Measurements from ENCODE around the gene ETV6.

Gene ETV6

GRCh38 chr12:11820476-11820875 lies 171.0 kb downstream of the ETV6 start:
- Histone ChIP-seq H3K9me3 (ENCODE audit: control insufficient read depth, insufficient read depth, low read depth, low read length) (no peaks in the 10 kb centered on the region), H3K4me3 (ENCODE audit: low read depth, low read length) (no peak overlapping the region), H3K4me1 (ENCODE audit: control insufficient read depth, insufficient read depth, low read length) (peaks cover 35% of the 10 kb centered on the region), H3K9ac (ENCODE audit: low read length) (no peak overlapping the region), H3K27me3 (ENCODE audit: control insufficient read depth, insufficient read depth, low read length) (no peaks in the 10 kb centered on the region), H3K27ac (ENCODE audit: low read depth, low read length) (no peak overlapping the region), H3K36me3 (ENCODE audit: control insufficient read depth, insufficient read depth, low read length) (no peaks in the 10 kb centered on the region)

- Histone ChIP-seq H3K9ac (ENCODE audit: low read length) (no peak overlapping the region), H3K4me1 (ENCODE audit: control insufficient read depth, insufficient read depth, low read length) (peaks cover 41% of the 10 kb centered on the region), H3K36me3 (ENCODE audit: control insufficient read depth, insufficient read depth, low read length) (no peaks in the 10 kb centered on the region), H3K9me3 (ENCODE audit: control insufficient read depth, insufficient read depth, low read depth, low read length) (no peaks in the 10 kb centered on the region), H3K27ac (ENCODE audit: low read depth, low read length) (no peak overlapping the region), H3K27me3 (ENCODE audit: control insufficient read depth, insufficient read depth, low read length) (no peaks in the 10 kb centered on the region), H3K4me3 (ENCODE audit: low read depth, low read length) (no peak overlapping the region)
Measured at GRCh38 chr12:11821386-11822080, 172.1 kb downstream of the ETV6 start.

GRCh38 chr12:11822081-11822834 lies 172.8 kb downstream of the ETV6 start:
- Histone ChIP-seq H3K27me3 (ENCODE audit: control insufficient read depth, insufficient read depth, low read length) (no peaks in the 10 kb centered on the region), H3K9ac (ENCODE audit: low read length) (no peak overlapping the region), H3K9me3 (ENCODE audit: control insufficient read depth, insufficient read depth, low read depth, low read length) (no peaks in the 10 kb centered on the region), H3K4me1 (ENCODE audit: control insufficient read depth, insufficient read depth, low read length) (peaks cover 49% of the 10 kb centered on the region), H3K4me3 (ENCODE audit: low read depth, low read length) (no peak overlapping the region), H3K27ac (ENCODE audit: low read depth, low read length) (no peak overlapping the region), H3K36me3 (ENCODE audit: control insufficient read depth, insufficient read depth, low read length) (no peaks in the 10 kb centered on the region)

GRCh38 chr12:11823043-11823442 lies 173.6 kb downstream of the ETV6 start:
- Histone ChIP-seq H3K27me3 (ENCODE audit: control insufficient read depth, insufficient read depth, low read length) (no peaks in the 10 kb centered on the region), H3K9me3 (ENCODE audit: control insufficient read depth, insufficient read depth, low read depth, low read length) (no peaks in the 10 kb centered on the region), H3K4me1 (ENCODE audit: control insufficient read depth, insufficient read depth, low read length) (peaks cover 55% of the 10 kb centered on the region), H3K4me3 (ENCODE audit: low read depth, low read length) (no peak overlapping the region), H3K9ac (ENCODE audit: low read length) (no peak overlapping the region), H3K27ac (ENCODE audit: low read depth, low read length) (no peak overlapping the region), H3K36me3 (ENCODE audit: control insufficient read depth, insufficient read depth, low read length) (no peaks in the 10 kb centered on the region)

- Histone ChIP-seq H3K4me3 (ENCODE audit: low read depth, low read length) (no peak overlapping the region), H3K9ac (ENCODE audit: low read length) (no peak overlapping the region), H3K36me3 (ENCODE audit: control insufficient read depth, insufficient read depth, low read length) (no peaks in the 10 kb centered on the region), H3K9me3 (ENCODE audit: control insufficient read depth, insufficient read depth, low read depth, low read length) (no peaks in the 10 kb centered on the region), H3K4me1 (ENCODE audit: control insufficient read depth, insufficient read depth, low read length) (peaks cover 59% of the 10 kb centered on the region), H3K27me3 (ENCODE audit: control insufficient read depth, insufficient read depth, low read length) (no peaks in the 10 kb centered on the region), H3K27ac (ENCODE audit: low read depth, low read length) (no peak overlapping the region)
Measured at GRCh38 chr12:11823593-11823992, 174.1 kb downstream of the ETV6 start.

GRCh38 chr12:11824069-11824468 lies 174.6 kb downstream of the ETV6 start:
- Histone ChIP-seq H3K4me1 (ENCODE audit: control insufficient read depth, insufficient read depth, low read length) (peaks cover 58% of the 10 kb centered on the region), H3K9ac (ENCODE audit: low read length) (no peak overlapping the region)

GRCh38 chr12:11824736-11825135 lies 175.3 kb downstream of the ETV6 start:
- Histone ChIP-seq H3K4me1 (ENCODE audit: control insufficient read depth, insufficient read depth, low read length) (peaks cover 63% of the 10 kb centered on the region), H3K9me3 (ENCODE audit: control insufficient read depth, insufficient read depth, low read depth, low read length) (no peaks in the 10 kb centered on the region), H3K27me3 (ENCODE audit: control insufficient read depth, insufficient read depth, low read length) (no peaks in the 10 kb centered on the region), H3K4me3 (ENCODE audit: low read depth, low read length) (no peak overlapping the region), H3K36me3 (ENCODE audit: control insufficient read depth, insufficient read depth, low read length) (no peaks in the 10 kb centered on the region), H3K9ac (ENCODE audit: low read length) (no peak overlapping the region), H3K27ac (ENCODE audit: low read depth, low read length) (no peak overlapping the region)

More at GRCh38 chr12:11824069-11824468, 174.6 kb downstream of the ETV6 start:
- H3K27ac ChIP-seq (ENCODE audit: low read depth, low read length): no peak overlapping the region
- no peak overlapping the region for H3K4me3 ChIP-seq (ENCODE audit: low read depth, low read length)
- H3K9me3 ChIP-seq (ENCODE audit: control insufficient read depth, insufficient read depth, low read depth, low read length): no peaks in the 10 kb centered on the region
- H3K36me3 ChIP-seq (ENCODE audit: control insufficient read depth, insufficient read depth, low read length): no peaks in the 10 kb centered on the region
- H3K27me3 ChIP-seq (ENCODE audit: control insufficient read depth, insufficient read depth, low read length): no peaks in the 10 kb centered on the region

- Histone ChIP-seq H3K4me1 (ENCODE audit: control insufficient read depth, insufficient read depth, low read length) (peaks cover 67% of the 10 kb centered on the region), H3K36me3 (ENCODE audit: control insufficient read depth, insufficient read depth, low read length) (no peaks in the 10 kb centered on the region), H3K9me3 (ENCODE audit: control insufficient read depth, insufficient read depth, low read depth, low read length) (no peaks in the 10 kb centered on the region), H3K27me3 (ENCODE audit: control insufficient read depth, insufficient read depth, low read length) (no peaks in the 10 kb centered on the region), H3K4me3 (ENCODE audit: low read depth, low read length) (no peak overlapping the region), H3K9ac (ENCODE audit: low read length) (no peak overlapping the region), H3K27ac (ENCODE audit: low read depth, low read length) (no peak overlapping the region)
Measured at GRCh38 chr12:11825278-11825677, 175.8 kb downstream of the ETV6 start.

GRCh38 chr12:11826574-11826973 lies 177.1 kb downstream of the ETV6 start:
- Histone ChIP-seq H3K27ac (ENCODE audit: low read depth, low read length) (no peak overlapping the region; the same call in 1 of the 2 replicates), H3K4me3 (ENCODE audit: low read depth, low read length) (no peak overlapping the region), H3K9ac (ENCODE audit: low read length) (no peak overlapping the region), H3K4me1 (ENCODE audit: control insufficient read depth, insufficient read depth, low read length) (peaks cover 67% of the 10 kb centered on the region), H3K27me3 (ENCODE audit: control insufficient read depth, insufficient read depth, low read length) (no peaks in the 10 kb centered on the region), H3K36me3 (ENCODE audit: control insufficient read depth, insufficient read depth, low read length) (no peaks in the 10 kb centered on the region), H3K9me3 (ENCODE audit: control insufficient read depth, insufficient read depth, low read depth, low read length) (no peaks in the 10 kb centered on the region)

- Histone ChIP-seq H3K9ac (ENCODE audit: low read length) (peak overlapping the region; percentile 58), H3K36me3 (ENCODE audit: control insufficient read depth, insufficient read depth, low read length) (no peaks in the 10 kb centered on the region), H3K9me3 (ENCODE audit: control insufficient read depth, insufficient read depth, low read depth, low read length) (no peaks in the 10 kb centered on the region), H3K27ac (ENCODE audit: low read depth, low read length) (no peak overlapping the region; the same call in 1 of the 2 replicates), H3K4me1 (ENCODE audit: control insufficient read depth, insufficient read depth, low read length) (peaks cover 60% of the 10 kb centered on the region), H3K4me3 (ENCODE audit: low read depth, low read length) (peak overlapping the region; percentile 33; the same call in 1 of the 2 replicates), H3K27me3 (ENCODE audit: control insufficient read depth, insufficient read depth, low read length) (no peaks in the 10 kb centered on the region)
Measured at GRCh38 chr12:11827091-11828061, 177.9 kb downstream of the ETV6 start.

All from HUES6 (cell line).